UCSD-AML1 (cell line): ENCODE results near the gene TIMM13.
A peak's percentile ranks its signal among the peaks of the same experiment; 100 is the strongest.
"Not testable (repeated sequence)": the region's sequence is repeated elsewhere in the genome, so short reads cannot be mapped to it uniquely, and the experiment has no call there.

Experiments used
- DNase-seq: peaks from one replicate; lab custom pipeline; 2025; ENCODE audit not compliant: unreplicated experiment; lab: John Stamatoyannopoulos, UW

Gene TIMM13

DNA sequence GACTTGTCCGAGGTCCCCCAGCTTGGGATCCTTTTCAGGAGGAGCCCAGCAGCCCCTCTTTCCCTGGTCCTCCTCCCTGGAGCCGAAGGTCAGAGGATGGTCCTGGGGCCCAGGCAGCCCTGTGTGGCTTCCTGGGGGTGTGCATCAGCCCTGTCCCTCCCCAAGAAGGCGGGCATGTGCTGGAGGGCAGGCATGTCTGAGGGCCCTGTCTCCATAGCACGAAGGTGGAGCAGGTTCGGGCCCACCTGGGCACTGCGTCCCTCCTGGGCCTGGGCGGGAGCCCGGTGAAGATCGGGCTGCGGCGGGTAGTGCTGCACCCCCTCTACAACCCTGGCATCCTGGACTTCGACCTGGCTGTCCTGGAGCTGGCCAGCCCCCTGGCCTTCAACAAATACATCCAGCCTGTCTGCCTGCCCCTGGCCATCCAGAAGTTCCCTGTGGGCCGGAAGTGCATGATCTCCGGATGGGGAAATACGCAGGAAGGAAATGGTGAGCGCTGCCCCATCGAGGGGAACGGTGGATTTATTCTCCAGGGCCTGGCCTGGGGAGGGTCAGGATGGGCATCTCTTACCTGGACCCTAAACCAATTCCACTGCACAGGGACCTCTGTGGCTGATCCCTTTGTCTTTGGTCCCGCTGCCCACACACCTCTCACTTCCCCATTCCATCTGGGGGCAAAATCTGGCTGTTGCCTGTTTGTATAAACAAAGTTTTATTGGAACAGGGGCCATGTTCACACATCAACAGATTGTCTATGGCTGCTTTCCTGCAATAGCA lies 10.9 kb downstream of the TIMM13 start:
- no peak for DNase-seq

DNA sequence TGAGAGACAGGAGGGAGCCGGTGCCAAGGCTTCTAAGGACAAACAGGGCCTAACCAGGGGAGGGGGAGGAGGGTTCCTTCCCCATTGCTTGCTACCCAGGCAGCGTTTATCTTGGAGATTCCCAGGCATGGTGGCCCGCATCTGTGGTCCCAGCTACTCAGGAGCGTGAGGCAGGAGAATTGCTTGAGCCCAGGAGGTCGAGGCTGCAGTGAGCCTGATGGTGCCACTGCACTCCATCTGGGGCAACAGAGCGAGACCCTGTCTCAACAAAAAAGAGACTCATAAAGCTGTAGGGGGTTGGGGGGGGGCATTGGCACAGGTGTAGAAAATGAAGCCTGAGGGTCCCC lies 11.4 kb downstream of the TIMM13 start:
- DNase-seq: no peak

DNA sequence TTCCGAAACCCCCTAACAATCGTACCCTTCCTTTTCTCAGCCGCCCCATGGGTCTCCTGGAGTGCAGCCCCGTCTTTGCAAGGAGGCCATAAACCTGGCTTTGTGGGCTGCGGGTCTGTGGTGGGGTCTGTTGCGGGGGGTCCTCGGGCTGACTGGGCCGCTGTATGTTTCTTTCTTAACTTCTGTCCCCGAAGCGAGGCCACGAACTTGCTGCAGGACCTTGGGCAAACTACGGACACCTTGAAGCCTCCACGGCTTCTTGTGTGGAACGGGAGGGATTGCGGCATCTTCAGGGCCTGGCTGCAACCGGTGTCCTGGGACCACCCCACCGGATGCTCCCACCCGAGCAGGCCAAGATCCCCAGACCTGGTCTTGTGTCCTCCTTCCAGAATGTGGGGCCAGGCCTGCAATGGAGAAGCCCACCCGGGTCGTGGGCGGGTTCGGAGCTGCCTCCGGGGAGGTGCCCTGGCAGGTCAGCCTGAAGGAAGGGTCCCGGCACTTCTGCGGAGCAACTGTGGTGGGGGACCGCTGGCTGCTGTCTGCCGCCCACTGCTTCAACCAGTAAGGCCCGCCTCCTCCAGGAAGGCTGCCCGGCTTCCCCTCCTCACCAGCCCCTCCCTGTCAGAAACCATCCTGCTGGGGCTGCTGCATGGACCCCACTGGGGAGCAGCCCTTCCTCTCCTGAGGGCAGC lies 12.0 kb downstream of the TIMM13 start:
- no peak for DNase-seq

DNA sequence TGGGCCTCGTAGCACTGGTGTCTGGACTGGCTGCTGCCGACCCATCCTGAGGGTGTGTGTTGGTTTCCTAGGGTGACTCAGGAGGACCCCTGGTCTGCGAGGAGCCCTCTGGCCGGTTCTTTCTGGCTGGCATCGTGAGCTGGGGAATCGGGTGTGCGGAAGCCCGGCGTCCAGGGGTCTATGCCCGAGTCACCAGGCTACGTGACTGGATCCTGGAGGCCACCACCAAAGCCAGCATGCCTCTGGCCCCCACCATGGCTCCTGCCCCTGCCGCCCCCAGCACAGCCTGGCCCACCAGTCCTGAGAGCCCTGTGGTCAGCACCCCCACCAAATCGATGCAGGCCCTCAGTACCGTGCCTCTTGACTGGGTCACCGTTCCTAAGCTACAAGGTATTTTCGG lies 13.8 kb downstream of the TIMM13 start:
- no peak for DNase-seq

DNA sequence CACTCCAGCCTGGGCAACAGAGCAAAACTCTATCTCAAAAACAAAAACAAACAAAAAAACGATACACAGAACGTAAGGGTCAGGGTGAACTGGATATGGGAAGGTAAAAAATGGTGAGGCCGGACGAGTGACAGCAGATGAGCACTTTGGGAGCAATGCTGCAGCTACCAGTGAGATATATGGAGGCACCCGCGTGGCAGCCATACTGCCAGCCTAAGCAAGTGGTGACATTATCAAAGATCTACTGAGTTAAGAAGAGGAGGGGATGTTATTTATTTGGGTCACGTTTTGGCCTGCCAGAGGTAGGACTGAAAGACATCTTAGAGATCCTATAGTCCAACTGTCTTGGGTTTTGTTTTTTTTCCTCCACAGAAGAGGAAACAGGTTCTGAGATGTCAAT lies 14.2 kb downstream of the TIMM13 start:
- DNase-seq: no peak

DNA sequence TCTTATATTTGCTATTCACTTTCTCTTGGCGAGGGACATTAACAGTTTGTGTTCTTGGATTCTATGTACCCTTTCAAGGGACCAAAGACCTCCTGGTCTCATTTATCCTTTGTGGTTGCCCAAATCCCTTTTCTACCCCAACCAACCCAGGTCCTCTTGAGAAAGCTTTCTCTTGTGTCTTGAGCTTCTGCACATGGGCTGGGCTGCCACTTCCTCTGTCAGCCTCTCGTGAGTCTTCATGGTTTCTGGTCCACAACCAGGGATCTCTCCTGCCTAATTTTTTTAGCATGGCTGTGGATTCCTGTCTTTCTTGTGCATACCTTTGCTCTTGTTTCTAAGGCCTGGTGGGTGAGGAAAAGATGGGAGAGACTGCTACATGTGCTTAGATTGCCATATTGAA lies 14.9 kb downstream of the TIMM13 start:
- DNase-seq: no peak

DNA sequence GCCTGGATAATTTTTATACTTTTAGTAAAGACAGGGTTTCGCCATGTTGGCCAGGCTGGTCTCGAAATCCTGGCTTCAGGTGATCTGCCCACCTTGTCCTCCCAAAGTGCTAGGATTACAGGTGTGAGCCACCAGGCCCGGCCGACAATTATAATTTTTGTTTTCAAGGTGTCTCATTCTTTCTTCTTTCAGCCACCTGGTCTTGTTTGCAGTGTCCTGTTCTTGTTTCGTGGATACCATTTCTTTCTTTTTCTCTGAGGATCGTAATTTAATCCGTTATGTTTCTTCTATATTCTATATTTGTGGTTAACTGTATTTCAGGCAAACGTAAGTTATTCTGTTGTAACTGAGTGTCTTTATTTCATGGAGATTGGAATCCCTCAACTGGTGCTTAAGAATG lies 15.7 kb downstream of the TIMM13 start:
- no peak for DNase-seq

DNA sequence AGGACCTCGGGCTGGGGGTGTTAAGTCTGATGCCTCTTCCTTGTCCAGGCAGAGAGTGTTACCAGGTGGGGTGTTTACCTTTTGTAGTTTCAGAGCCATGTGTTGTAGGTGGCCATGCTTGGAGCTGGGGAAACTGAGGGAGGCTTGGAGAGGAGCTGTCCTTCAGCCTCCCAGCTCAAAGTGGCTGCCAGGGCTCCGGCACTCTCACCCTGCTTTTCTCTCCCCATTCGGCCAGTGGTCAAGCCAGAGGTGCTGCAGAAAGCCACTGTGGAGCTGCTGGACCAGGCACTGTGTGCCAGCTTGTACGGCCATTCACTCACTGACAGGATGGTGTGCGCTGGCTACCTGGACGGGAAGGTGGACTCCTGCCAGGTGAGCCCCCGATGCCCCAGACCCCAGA lies 17.4 kb downstream of the TIMM13 start:
- DNase-seq: no peak

DNA sequence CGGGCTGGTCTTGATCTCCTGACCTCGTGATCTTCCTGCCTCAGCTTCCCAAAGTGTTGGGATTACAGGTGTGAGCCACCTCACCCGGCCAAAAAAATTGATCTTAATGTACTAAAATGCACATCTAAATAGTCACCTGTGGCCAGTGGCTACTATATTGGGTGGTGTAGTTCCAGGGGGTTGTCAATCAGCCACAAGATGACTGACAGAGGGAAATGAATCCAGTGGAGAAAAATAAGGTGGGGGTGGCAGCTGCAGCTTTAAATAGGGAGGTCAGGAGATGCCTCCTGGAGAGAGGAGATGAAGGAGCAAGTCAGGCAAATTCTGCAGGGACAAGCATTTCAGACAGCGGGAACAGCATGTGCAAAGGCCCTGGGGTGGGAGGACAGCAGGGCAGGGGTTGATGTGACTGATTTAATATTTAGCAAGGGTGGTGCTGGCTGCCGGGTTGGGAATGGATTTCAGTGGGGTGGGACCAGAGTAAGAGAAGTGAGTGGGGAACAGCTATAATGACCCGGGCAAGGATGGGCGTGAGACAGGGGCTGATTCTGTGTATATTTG lies 18.0 kb downstream of the TIMM13 start:
- DNase-seq: no peak

DNA sequence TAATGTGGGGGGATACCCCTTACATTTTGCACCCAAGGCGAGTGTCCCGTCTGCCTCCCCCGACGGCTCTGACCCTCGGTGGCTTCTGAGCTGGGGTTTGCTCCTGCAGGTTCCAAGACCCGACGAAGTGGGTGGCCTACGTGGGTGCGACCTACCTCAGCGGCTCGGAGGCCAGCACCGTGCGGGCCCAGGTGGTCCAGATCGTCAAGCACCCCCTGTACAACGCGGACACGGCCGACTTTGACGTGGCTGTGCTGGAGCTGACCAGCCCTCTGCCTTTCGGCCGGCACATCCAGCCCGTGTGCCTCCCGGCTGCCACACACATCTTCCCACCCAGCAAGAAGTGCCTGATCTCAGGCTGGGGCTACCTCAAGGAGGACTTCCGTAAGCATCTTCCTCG lies 19.1 kb downstream of the TIMM13 start:
- no peak for DNase-seq

DNA sequence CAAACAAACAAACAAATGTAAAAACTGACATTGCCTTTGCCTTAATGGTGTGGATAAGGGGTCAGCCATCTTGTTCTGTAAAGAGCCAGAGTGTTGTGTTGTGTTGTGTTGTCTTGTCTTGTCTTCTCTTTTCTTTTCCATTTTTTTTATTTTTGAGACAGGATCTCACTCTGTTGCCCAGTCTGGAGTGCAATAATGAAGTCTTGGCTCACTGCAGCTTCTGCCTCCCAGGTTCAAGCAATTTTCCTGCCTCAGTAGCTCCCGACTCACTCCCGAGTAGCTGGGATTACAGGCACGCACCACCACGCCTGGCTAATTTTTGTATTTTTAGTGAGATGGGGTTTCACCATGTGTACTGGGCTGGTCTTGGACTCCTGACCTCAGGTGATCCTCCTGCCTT lies 27.8 kb downstream of the TIMM13 start:
- DNase-seq: no peak

DNA sequence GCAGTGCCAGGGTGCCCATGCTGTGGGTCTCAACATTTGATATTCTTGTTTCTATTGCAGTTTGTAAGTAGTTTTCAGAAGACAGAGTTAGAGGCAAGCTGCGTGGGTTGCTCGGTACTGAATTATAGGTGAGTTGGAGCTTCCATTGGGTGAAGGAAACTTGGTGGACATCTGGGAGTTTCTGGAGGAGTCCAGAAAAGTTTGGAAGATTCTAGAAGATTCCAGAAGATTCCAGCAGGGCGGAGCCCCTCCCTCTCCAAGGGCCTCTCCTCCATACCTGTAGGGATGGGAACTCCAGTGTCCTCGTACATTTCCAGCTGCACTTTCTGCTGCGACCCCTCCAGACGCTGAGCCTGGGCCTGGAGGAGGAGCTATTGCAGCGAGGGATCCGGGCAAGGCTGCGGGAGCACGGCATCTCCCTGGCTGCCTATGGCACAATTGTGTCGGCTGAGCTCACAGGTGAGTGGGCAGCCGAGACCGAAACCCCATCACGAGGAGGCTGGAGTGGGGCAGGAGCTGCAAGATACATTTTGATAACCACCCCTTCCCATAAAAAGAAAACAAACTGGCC lies 28.6 kb downstream of the TIMM13 start:
- DNase-seq: no peak

DNA sequence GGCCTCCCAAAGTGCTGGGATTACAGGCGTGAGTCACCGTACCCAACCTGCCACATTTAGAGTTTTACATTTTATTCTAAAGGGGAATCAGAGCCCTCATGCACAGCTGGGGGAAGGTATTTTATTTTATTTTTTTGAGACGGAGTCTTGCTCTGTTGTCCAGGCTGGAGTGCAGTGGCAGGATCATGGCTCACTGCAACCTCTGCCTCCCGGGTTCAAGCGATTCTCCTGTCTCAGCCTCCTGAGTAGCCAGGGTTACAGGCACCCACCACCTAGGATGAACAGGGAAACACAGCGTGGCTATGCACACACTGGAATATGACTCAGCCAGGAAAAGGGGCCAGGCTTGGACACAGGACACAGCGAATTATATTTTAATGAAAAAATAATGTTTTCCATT lies 30.2 kb downstream of the TIMM13 start:
- not testable (repeated sequence) for DNase-seq

DNA sequence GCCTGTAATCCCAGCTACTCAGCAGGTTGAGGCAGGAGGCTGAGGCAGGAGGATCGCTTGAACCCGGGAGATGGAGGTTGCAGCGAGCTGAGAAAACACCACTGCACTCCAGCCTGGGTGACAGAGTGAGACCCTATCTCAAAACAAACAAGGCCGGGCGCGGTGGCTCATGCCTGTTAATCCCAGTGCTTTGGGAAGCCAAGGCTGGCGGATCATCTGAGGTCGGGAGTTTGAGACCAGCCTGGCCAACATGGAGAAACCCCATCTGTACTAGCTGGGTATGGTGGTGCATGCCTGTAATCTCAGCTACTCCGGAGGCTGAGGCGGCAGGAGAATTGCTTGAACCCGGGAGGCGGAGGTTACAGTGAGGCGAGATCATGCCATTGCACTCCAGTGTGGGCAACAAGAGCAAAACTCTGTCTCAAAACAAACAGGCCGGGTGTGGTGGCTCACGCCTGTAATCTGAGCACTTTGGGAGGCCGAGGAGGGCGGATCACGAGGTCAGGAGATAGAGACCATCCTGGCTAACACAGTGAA lies 32.0 kb downstream of the TIMM13 start:
- not testable (repeated sequence) for DNase-seq

DNA sequence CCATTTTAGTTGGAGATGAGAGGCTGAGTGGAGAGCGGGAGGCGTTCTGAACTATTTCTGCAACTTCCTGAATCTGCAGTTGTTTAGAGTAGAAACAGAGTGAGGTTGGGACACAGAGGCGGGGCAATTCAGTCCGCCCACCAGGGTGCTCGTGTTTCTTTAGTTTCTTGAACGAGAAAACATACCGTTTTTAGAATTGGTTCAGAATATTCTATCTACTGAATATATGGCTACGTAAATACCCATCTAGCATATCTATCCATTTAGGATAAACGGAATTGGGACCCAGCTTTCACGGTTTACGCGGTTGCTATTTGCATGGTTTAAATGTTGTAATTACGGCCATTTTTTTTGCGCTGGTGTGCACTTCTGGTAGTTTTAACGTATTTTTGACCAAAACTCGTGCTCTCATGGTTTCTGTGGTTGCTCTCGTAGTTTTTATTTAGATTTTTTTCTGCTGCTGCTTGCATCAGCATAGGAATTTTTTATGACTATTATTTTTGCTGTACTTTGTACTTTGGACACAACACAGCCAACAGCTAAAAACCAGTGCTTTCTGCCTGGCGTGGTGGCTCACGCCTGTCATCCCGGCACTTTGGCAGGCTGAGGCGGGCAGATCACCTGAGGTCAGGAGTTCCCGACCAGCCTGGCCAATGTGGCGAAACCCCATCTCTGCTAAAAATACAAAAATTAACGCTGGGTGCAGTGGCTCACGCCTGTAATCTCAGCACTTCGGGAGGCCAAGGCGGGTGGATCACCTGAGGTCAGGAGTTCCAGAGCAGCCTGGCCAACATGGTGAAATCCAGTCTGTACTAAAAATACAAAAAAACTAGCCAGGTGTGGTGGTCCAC lies 32.7 kb downstream of the TIMM13 start:
- DNase-seq: no peak

DNA sequence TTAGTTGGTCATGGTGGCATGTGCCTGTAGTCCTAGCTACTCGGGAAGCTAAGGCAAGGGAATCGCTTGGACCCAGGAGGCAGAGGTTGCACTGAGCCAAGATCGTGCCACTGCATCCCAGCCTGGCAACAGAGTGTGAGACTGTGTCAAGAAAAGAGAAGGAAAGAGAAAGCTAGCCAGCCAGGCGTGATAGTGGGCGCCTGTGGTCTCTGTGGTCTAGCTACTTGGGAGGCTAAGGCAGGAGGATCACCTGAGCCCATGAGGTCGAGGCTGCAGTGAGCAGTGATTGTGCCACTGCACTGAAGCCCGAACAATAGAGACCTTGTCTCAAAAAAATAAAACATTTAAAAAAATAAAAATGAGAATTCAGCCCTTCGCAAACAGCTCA lies 33.3 kb downstream of the TIMM13 start:
- peak; percentile 48 for DNase-seq

DNA sequence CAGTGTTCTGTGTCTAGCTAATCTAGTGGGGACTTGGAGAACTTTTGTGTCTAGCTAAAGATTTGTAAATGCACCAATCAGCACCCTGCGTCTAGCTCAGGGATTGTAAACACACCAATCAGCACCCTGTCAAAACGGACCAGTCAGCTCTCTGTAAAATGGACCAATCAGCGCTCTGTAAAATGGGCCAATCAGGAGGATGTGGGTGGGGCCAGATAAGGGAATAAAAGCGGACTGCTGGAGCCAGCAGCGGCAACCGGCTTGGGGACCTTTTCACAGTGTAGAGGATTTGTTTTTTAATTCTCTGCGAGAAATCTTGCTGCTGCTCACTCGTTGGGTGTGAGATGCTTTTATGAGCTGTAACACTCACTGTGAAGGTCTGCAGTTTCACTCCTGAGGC lies 34.5 kb downstream of the TIMM13 start:
- not testable (repeated sequence) for DNase-seq

DNA sequence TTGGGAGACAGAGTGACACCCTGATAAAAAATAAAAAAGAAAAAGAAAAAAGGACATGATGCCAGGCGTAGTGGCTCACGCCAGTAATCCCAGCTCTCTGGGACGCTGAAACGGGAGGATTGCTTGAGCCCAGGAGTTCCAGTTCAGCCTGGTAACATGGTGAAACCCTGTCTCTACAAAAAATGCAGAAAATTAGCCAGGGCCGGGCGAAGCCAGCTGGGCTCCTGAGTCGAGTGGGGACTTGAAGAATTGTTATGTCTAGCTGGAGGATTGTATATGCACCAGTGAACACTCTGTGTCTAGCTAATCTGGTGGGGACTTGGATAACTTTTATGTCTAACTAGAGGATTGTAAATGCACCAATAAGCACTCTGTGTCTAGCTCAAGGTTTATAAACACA lies 35.0 kb downstream of the TIMM13 start:
- DNase-seq: no peak

DNA sequence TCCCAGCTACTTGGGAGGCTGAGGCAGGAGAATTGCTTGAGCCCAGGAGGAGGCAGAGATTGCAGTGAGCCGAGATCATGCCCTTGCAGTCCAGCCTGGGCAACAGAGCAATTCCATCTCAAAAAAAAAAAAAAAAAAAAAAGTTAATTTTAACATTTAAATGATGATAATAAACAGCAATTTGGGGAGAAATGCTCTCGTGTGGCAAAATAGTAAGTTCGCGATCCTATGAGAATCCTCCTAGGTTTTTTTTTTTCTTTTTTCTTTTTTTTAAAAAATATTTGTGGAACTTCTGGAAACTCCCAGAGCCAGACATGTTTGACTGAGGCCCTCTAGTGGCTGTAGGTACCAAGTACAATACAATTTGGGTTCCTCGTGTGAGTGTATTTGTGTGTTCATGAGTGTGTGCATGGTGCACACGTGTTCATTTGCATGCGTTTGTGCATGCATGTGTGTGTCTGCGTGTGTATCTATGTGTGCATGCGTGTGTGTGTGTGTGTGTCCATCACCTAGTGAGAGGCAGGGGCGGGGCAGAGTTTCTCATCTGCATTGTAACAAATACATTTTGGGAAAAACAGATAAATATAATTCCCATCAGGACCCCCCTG lies 36.2 kb downstream of the TIMM13 start:
- no peak for DNase-seq

DNA sequence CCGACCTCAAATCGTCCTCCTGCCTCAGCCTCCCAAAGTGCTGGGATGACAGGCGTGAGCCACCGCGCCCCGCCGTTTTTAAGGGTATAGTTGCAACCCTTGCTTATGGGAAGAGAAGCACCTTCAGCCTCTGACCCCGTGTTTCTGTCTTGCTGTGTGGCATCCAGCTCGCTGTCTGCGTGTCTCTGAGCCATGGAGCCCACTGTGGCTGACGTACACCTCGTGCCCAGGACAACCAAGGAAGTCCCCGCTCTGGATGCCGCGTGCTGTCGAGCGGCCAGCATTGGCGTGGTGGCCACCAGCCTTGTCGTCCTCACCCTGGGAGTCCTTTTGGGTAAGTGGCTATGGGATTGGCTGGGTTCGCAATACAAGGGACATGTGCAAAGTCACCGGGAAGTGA lies 37.8 kb downstream of the TIMM13 start:
- no peak for DNase-seq
